GM12878 (cell line): ENCODE results near the gene TRNT1. TPM values are rescaled to one million over a fixed set of nuclear protein-coding genes. Genes with fewer than 3 reads are reported as not detected.

Source experiments
- ATAC-seq: fragments of 200-7000 bp; cut with Tn5 transposase; 3 replicates; pipeline ENCODE4 v1.9.1; 2020; ENCODE audit warnings: mild to moderate bottlenecking, moderate library complexity
- BruUV-seq: library from RNA; stranded (reverse); fragments of 400-500 nt; replicated peaks from 2 replicates; lab custom pipeline; 2021; lab: Mats Ljungman, UMichigan
- CTCF ChIA-PET: fragments of 300-600 bp; sonication (Branson Sonifier 250); formaldehyde crosslinking; extraction: SDS; loops from one replicate; lab custom pipeline; 2021; ENCODE audit warnings: inconsistent platforms; lab: Yijun Ruan, JAX
- POLR2A ChIA-PET: fragments of 350-600 bp; formaldehyde crosslinking; extraction: SDS; loops from one replicate; lab custom pipeline; 2021; ENCODE audit warnings: inconsistent platforms; lab: Charles Lee
- RAD21 ChIA-PET: fragments of 300-600 bp; sonication (Branson Sonifier 250); formaldehyde crosslinking; loops from one replicate; lab custom pipeline; 2023; ENCODE audit warnings: antibody characterized with exemption; ENCODE audit not compliant: unreplicated experiment; lab: Charles Lee
- SMC1A ChIA-PET: fragments of 300-600 bp; sonication (Branson Sonifier 250); formaldehyde crosslinking; loops from one replicate; lab custom pipeline; 2023; ENCODE audit not compliant: unreplicated experiment, uncharacterized antibody; lab: Charles Lee
- DNase-seq: peaks from one replicate; pipeline ENCODE4 v3.0.0-alpha.2; 2011; ENCODE audit warnings: low read depth, low spot score
- FAIRE-seq: peaks from 3 replicates; lab custom pipeline; 2011; peaks lifted over from hg19 to GRCh38; lab: Jason Lieb, UNC
- H2AFZ ChIP-seq: 2 replicates; pipeline ENCODE4 v1.6.0; 2011; ENCODE audit warnings: low read depth, low read length, control low read depth; ENCODE audit not compliant: control insufficient read depth
- H3K27ac ChIP-seq: 2 replicates; pipeline ENCODE4 v1.5.1; 2011; ENCODE audit warnings: control low read depth; ENCODE audit not compliant: control insufficient read depth, insufficient read depth
- H3K27me3 ChIP-seq, 2 experiments: replicated peaks in 1 of 2; 2 replicates each; pipeline versions ENCODE4 v1.6.0 to v1.6.1; 2011; ENCODE audit warnings: low read length in 1 of 2; ENCODE audit not compliant: control insufficient read depth in 2 of 2, insufficient read depth in 2 of 2
- H3K36me3 ChIP-seq, 2 experiments: 2 replicates each; pipeline ENCODE4 v1.5.1; 2011; ENCODE audit warnings: low read length in 1 of 2; ENCODE audit not compliant: control insufficient read depth in 2 of 2, insufficient read depth in 2 of 2
- H3K4me1 ChIP-seq: 2 replicates; pipeline ENCODE4 v1.6.1; 2011; ENCODE audit warnings: mild to moderate bottlenecking, low read length, moderate library complexity, mixed read lengths; ENCODE audit not compliant: control insufficient read depth, insufficient read depth
- H3K4me2 ChIP-seq: 2 replicates; pipeline ENCODE4 v1.6.0; 2011; ENCODE audit warnings: control low read depth; ENCODE audit not compliant: control insufficient read depth, insufficient read depth
- H3K4me3 ChIP-seq: fragments of 200-600 bp; sonication (generic); 2 replicates; pipeline ENCODE4 v1.5.1; 2016
- H3K79me2 ChIP-seq: 2 replicates; pipeline ENCODE4 v1.6.0; 2011; ENCODE audit warnings: low read length; ENCODE audit not compliant: control insufficient read depth, insufficient read depth
- H3K9ac ChIP-seq: 2 replicates; pipeline ENCODE4 v1.8.0; 2011; ENCODE audit warnings: low read length, control low read depth, mixed read lengths; ENCODE audit not compliant: control insufficient read depth, insufficient read depth
- H3K9me3 ChIP-seq: replicated peaks from 3 replicates; pipeline ENCODE4 v1.5.1; 2011; ENCODE audit warnings: mild to moderate bottlenecking, low read length; ENCODE audit not compliant: control insufficient read depth, insufficient read depth
- H4K20me1 ChIP-seq: 2 replicates; pipeline ENCODE4 v1.6.0; 2011; ENCODE audit not compliant: control insufficient read depth, insufficient read depth
- CHD2 ChIP-seq: IDR thresholded peaks from 2 replicates; pipeline ENCODE4 v1.6.1; 2011; ENCODE audit warnings: low read depth, low read length, improper control_type of control experiment, borderline replicate concordance
- HDGF ChIP-seq: fragments of 450-650 bp; IDR thresholded peaks from 2 replicates; pipeline ENCODE4 v1.6.1; 2016; ENCODE audit warnings: antibody characterized with exemption
- USF1 ChIP-seq: IDR thresholded peaks from 2 replicates; pipeline ENCODE4 v1.6.1; 2011; ENCODE audit warnings: borderline replicate concordance, low read depth, mild to moderate bottlenecking, moderate library complexity, mixed read lengths, low read length; ENCODE audit not compliant: insufficient read depth; ENCODE audit errors: extremely low read length
- ZBTB4 ChIP-seq: fragments of 450-650 bp; formaldehyde crosslinking; IDR thresholded peaks from 2 replicates; pipeline ENCODE4 v1.4.0; 2022; ENCODE audit warnings: mild to moderate bottlenecking, moderate library complexity
- ZNF622 ChIP-seq: fragments of 450-650 bp; IDR thresholded peaks from 2 replicates; pipeline ENCODE4 v1.6.1; 2017; ENCODE audit warnings: mild to moderate bottlenecking, inconsistent platforms
- WGBS: methylation state at CpG from one replicate; pipeline ENCODE4 v1.1.6; 2016; ENCODE audit warnings: low lambda C conversion rate; ENCODE audit not compliant: insufficient replicate concordance, insufficient coverage; ENCODE audit errors: missing lambda C conversion rate; 5-methylcytosine and 5-hydroxymethylcytosine counted together
- in situ Hi-C: fragments of 300-500 bp; cut with MboI; formaldehyde crosslinking; loops from 9 replicates; pipeline ENCODE4 v1.14.3; 2018; ENCODE audit warnings: mixed read lengths
- intact Hi-C: fragments of 100-400 bp; cut with micrococcal nuclease; formaldehyde crosslinking; loops from one replicate; pipeline ENCODE4 v1.14.2; 2022; ENCODE audit not compliant: unreplicated experiment
- polyA plus RNA-seq, 11 experiments: library from polyadenylated mRNA; depleted of rRNA in 4 of 11; unstranded in 6 of 11; stranded (reverse) in 5 of 11; fragments of >200 nt; fragmentation: Nextera tagmentation in 4 of 11; fragmentation: Illumina TruSeq in 1 of 11; extraction: Ambion mirVana in 4 of 11; extraction: Trizol in 1 of 11; gene quantifications; 1 replicate in 1 of 11; 2 replicates in 10 of 11; pipeline versions ENCODE4 v1.2.1 to v1.2.3, GENCODE V29; 2011 to 2016; ENCODE audit warnings: inconsistent platforms in 2 of 11, missing spikeins in 2 of 11, low read depth in 1 of 11
- total RNA-seq, 4 experiments: library from RNA; depleted of rRNA in 3 of 4; stranded (reverse); fragments of >200 nt in 3 of 4; fragmentation: Illumina TruSeq in 1 of 4; extraction: Trizol in 1 of 4; gene quantifications; 2 replicates each; pipeline versions ENCODE4 v1.2.1 to v1.2.3, GENCODE V29; 2013 to 2021

The TRNT1 gene
- total and polyA plus RNA-seq, 10 of the 15 experiments (the other 5 are each of a cell fraction or from before 2014, with no cell fraction given) = 28.6 to 54.9 (median 36.6) TPM

GRCh38 chr3:3151513-3151912, 24.8 kb downstream of the TRNT1 start:
- no peak for ATAC-seq
- in situ Hi-C loops = no loop called here
- ChIA-PET POLR2A (no interaction called here), SMC1A (interaction anchor here (0.8 to 1.2 kb wide), 3 partner anchors 9 to 76 kb away, joined by 3 to 4 read pairs (median 3); no protein-coding TSS in a partner anchor), CTCF (interaction anchor here (0.7 to 2.3 kb wide), 2 partner anchors 9 to 11 kb away, joined by 3 to 5 read pairs; no protein-coding TSS in a partner anchor), RAD21 (no interaction called here)
- Histone ChIP-seq H3K4me1 (no peaks in the 10 kb centered on the region), H3K79me2 (no peaks in the 10 kb centered on the region), H3K36me3 (peaks cover 3 to 23% of the 10 kb centered on the region in 2 experiments; a peak in 3 of 4 replicates), H3K27ac (no peak overlapping the region), H3K4me3 (no peak overlapping the region), H2AFZ (no peak overlapping the region), H3K9ac (no peak overlapping the region), H4K20me1 (no peaks in the 10 kb centered on the region), H3K9me3 (no peaks in the 10 kb centered on the region), H3K27me3 (no peaks in the 10 kb centered on the region), H3K4me2 (no peak overlapping the region)
- no peak for DNase-seq
- no TSS peak for BruUV-seq
- no peak for TF ChIP-seq ZBTB4 (CRISPR knock-in tag)
- no peak for TF ChIP-seq USF1
- no peak for TF ChIP-seq CHD2
- no peak for TF ChIP-seq ZNF622
- no peak for TF ChIP-seq HDGF
- FAIRE-seq = no peak
- intact Hi-C loops = no loop called here
- 94% methylated on average over 1 of the region's 1 CpG for WGBS
